T-helper 22 cell (primary cell): ENCODE results near the gene TCF4.

Experiments
- DNase-seq: peaks from one replicate; pipeline ENCODE4 v3.0.0-alpha.2; 2020; ENCODE audit warnings: low read depth

TCF4 gene

DNA sequence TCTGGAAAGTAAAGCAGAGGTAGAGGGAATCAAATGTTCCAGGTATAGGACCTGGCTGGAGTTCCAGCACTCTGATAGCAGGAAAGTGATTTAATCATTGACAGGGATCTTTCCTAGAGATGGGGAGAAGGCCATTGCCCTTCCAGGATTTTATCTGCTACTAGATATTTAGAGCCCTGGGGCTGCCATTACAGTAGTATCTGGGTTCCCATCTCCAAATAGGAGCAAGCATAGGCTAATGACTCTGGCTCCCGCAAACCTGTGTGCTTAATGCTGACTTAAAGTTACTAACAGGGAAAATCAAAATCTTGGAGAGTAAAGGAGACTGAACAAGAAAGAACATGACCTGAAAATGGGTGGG is 331.1 kb downstream of the TCF4 start:
- DNase-seq, result no peak

DNA sequence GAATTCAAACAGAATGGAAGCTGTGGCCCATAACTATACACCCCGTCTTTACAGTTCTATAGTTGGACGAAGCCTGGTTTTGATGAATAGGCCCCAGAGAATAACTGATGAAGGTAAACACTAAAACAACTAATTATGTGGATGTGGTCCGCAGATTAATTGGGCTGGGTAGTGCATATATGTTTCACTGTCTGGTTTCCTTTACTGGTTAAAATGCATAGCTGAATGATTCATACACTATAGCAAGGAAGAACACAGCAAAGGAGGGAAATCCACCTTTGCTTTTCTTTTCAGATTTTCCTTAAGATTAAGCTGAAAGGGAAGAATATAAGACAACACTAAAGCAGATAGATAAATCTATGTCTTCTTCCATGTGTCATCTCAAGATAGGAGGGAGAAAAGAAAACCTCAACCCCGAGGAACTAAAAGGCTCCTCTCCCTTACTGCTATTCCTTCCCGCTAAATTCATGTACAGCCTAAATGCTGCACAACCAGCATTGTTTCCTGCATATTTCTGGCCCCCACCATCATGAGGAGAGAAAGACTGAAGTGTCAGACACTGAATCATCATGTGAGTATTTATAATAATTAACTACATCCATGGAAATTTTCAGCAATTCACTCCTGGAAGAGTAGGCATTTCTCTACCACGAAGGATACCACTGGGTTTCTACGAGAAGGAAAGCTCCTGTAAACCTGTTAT is 331.6 kb downstream of the TCF4 start:
- no peak for DNase-seq

DNA sequence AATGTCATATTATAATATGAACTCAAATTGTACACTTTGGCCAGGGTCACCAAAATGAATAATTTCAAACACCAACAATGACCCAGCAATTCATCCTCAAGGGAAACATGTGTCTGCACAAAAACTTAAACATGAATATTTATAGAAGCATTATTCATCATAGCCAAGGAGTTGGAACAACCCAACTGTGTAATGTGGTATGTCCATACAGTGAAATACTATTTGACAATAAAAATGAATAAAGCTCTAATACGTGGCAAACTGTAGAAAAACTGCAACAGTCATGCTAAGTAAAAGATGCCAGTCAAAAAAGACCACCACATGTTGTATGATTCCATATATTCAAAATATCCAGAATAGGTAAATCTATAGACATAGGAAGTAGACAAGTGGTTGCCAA is 334.2 kb downstream of the TCF4 start:
- DNase-seq, result no peak

DNA sequence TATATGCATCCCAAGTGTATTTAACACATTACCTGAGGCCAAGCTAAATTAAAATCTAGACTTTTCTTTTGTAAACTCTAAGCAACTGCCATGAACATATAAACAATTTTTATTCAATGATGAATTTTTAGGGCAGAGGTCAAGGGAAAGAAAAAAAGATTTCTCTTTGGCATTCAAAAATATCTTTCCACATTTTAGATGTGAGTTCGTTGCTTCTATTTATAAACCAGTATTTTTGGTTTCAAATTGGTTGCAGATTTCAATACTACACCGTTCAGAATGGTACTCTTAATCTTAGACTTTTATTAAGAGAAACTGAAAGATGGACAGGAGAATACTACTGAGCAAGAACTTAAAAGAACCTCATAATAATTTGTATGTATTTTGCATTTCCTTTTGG is 335.1 kb downstream of the TCF4 start:
- DNase-seq, result no peak

DNA sequence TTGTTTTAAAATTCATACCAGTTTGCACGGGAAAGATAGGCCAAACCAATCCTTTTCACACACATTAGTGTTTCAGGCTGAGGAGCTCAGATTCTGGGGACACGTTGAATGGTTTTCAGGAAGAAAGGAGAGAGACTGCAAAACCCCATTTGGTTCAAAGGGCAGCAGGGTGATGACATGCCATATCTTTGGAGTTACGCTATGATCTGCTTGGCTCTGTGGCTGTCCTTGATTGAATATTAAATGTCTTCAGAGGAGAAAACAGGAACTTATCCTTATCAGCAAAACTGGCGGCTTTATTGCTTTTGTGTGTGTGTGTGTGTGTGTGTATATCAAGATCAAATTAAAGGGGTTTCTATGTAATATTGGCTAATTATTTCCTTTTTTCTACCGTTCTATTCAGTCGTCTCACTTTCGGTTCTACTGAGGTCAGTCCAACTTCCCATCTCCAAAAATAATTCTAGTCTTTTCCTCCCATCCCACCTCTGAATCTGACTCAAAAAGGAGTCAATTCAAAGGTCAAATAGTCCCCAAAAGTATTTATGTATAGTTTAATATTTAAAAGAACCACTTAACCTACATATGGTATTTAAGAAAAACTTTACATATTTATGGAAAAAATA is 335.8 kb downstream of the TCF4 start:
- DNase-seq, result no peak

DNA sequence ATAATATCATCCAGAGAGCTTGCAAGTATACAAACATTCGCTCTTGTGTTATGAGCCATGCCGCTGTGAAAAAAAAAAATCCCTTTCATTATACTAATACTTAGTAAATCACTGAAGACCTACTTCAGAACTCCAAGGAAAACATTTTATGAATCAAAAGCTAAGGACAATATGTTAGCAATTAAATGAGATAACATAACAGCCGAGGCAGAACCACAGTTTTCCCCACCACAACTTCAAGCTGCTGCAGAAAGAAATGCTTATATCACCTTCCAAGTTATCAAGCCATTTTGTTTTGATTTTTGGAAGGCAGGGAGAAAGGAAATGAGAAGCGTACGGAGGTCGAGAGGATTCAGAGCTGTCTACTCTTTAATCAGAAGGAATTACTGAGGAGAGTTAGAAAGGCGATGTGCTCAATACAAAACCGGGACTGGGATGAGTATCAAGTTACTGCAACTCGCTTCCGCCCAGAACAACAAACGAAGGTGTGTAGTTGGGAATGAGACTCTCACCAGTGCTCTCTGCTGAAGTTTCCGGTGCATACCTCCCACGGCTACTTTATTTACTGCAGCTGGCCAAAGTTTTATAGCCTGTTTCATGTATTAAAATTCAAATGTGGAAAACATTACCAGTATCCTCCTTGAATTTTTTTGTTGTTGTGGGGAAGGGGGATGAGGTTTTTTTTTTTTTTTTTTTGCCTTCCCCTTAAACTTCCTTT is 336.6 kb downstream of the TCF4 start:
- DNase-seq, result no peak

DNA sequence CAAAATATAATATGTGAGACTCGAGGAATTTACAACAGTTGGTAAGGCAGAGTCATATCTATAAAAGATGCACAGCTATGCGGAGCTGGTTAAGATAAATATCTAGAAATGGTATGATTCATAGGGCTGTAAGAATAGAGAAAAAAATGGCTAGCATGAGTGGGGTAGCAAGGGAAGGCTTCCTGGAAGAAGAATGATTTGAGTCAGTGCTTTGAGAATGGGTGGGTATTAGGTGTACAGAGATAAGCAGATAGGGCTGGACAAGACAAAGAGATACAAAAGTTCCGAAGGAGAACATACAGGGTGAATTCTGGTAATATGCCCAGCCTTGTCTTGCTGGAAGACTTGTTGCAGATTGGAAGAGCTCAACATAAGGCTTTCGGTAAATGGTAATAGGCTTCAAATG is 337.2 kb downstream of the TCF4 start:
- no peak for DNase-seq

DNA sequence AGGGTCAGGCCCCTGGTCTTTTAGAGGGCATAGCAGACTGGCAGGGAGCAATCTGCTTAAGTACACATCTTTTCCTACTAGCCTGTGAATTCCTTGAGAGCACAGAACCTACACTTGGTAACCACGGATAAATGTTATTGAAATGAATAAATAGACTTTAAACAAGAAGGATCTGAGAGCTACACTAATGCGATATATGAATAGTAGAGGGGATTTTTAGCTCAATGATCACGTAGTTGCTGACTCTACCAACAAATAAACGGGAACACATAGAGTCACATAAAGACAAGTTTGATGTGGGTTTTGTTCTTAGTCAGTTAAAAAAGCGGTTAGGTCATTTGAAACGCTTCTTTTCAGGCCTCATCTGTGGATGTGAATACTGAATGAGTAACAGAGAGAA is 338.4 kb downstream of the TCF4 start:
- DNase-seq, result no peak

DNA sequence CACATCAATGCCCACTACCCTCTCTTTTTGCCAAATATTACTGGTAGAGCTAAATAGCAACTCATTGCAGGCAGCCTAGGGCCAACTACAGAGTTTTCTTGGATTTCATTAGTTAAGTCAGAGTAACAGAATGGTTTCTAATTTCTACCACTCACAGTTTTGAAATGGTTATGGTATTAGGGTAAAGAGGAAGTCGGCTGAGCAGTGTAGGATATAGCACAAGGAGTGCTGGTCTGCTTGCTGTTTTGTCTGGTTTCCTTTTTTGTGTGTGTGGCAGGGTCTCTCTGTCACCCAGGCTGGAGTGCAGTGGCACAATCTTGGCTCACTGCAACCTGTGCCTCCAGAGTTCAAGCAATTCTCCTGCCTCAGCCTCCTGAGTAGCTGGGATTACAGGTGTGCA is 339.5 kb downstream of the TCF4 start:
- DNase-seq, result no peak

DNA sequence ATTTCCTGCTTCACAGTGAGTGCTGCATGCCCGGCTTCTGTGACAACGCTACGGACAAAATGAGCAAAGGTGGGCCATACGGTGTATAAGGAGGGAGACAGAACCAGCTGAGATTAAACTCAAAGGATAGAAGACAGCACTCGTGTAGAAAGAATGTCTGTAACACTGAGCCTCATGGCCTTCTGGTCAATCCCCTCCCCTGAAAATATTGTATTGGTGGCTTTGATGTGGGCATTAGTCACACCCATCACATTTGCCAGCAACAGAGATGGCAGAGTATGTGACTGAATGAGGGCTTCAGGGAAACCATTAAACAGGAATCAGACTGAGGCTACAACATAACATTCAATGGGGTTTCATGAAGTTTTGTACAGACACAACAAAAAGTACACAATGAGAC is 341.0 kb downstream of the TCF4 start:
- DNase-seq, result no peak

DNA sequence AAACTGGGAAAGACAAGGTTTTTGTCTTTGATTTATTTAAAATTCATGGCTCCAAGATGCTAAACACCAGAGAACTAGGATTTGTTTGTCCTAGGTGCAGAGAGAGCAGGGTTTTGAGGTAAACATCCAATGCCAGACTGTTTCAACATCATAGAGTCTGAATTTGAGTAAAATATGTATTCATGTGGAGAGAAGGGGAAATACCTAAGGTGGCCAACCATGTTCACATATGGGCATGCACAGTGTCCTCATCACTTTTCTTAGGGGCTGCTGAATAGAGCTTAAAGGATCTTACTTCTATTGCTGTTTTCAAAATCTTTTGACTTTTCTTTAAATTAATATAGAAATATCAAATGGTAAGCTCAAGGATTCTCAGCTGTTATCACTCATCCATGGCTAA is 341.7 kb downstream of the TCF4 start:
- DNase-seq, result no peak

DNA sequence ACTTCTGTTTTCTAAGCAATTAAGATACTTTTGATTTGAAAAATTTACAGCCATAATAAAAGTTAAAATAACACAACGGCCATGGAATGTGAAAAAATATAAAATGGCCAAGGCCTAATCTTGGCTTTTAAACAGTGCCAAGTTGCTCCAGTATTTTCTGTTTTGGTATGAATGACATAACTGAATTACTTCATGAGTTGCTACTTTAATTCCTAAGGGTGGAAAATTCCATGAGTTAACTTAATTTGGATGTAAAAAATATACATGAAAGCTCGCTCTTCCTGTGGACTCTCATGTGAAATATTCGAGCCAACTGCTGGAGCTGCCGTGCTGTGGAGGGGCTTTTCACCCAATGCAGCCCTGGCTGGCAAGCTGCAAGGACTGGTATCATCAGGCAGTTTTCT is 342.8 kb downstream of the TCF4 start:
- no peak for DNase-seq

DNA sequence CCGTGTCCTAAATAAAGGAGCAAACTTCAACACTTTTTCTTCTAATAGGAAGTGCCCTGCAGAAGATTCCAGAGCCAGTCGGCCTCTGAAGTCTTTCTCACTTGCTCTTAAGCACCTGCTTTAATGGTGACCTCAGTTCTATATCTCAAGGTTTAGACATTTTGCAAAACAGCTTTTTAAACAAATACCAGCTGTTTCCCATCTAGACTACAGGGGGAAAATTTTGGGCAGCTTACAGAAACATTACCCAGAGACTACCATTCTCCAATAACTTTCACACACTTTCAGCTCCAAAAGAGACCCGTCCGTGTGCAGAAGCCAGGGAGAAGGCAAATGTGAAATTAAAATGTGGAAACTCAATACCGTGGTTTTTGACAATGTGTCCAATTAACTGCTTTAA is 343.4 kb downstream of the TCF4 start:
- DNase-seq, result no peak

DNA sequence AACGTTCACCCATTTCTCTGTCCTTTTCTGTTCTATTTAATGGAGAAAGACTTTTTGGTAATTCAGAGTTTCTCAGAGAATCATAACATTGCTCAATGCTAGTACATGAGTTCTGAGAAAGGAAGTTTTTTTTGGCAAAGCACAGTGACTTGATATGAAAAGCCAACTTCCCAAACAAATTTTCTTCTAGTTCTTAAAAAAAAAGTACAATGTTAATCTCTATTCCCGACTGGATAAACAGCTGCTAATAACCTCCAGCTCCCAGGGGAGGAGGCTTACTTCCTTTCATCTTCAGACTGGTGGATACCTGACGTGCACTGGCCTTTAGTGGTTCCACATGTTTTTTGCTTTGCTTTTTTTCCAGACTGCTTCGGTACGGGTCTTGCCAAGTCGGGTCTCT is 344.1 kb downstream of the TCF4 start:
- DNase-seq, result no peak

DNA sequence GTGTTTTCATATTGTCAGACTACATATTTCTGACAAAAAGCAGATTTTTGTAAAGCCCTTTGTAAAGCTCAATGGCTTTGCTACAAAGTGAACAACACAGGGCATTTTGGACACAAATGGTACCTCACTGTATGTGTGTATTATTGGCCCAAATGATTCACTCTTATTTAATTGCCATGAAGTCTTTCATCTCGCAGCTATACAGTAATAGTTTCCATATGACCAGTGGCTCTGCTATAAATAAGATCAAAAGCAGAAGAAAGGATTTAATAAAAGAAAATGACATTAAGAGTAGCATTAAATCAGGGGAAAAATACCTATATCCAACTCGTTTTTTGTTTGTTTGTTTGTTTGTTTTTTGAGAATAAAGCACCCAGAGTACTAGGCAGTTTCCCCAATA is 344.7 kb downstream of the TCF4 start:
- no peak for DNase-seq

DNA sequence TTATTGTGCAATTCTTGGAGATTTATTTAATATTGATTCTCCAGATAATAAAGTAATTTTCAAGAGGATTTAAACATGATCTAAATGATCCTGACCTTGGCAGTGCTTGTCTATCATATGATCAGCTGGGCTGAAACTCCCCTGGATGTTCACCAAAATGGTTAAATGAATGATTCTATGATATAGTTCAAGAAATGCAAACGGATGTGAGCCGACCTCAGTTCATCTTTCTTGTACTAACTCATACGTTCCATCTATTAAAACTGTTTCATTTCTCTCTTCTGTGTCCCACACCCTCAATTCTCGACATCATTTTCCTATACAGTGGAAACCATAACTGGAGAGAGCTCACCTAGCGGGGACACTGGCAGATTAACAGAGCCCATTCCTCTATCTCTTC is 347.0 kb downstream of the TCF4 start:
- DNase-seq, result no peak

DNA sequence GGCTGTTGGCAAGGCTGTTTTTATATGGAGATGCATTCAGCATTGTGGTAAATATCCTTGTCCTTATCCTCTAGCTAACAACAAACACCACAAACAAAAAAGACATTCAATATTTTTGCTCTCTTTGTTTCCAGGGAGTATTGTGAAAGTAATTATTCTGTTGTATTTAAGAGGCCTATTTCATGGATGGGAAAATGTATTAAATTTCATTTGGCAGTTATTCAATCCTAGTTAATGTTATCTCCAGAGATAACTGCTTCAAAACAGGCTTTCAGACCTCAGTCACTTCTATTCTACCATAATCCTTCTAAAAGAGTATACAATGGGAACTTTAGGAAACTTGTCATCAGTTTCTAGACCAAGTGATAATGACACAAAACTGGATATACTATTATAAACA is 348.3 kb downstream of the TCF4 start:
- DNase-seq, result no peak

DNA sequence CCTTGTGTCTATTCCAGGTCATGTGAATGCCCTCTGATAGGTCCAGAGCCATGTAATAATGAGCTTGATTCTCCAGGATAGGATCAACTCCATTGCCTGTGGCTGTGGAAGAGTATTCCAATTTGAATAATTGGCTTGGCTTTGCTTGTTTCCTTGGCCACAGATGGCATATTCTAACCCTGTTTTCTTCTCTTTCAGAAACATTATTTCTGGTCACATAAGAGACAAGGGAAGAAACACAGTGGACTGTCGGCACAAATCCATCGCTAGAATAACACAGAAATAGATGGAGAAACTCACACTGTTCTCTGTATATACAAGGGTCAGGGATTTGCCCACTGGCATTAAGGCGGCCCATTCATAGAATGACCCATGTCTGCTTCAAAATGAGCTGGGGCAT is 350.3 kb downstream of the TCF4 start:
- no peak for DNase-seq

DNA sequence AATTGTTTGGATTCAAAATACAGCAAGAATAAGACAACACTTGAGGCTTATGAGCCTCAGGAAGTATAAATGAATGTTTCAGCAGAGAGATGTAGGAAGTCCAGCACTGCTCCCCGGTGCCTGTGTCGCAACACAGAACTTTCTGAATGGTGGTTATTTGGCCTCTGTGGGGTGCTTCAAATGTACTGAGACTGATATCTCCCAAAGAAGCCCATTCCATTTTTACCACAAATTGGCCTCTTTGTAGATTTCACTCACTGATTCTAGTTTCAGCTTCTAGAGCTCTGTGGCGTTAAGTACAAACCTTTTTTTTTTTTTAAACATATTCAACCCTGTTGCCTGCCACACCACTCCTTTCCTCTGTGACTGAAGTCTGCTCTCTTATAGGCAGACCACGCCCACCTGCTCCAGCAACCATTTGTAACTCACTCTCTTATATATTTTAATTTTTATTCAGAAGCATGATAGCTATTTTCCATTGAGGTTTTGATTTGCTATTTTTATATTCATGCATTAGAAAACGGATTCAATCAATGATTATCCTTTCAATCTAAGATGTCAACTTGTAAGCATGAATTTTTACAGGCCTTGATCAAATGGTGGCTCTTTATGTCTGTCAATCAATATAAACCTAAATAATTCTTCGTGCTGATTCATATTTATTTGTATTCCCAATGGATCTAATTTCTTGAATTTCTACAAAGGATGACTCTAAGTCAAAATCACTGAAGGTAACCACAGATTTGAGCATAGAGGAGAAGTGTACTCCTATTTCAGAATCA is 351.7 kb downstream of the TCF4 start:
- no peak for DNase-seq

DNA sequence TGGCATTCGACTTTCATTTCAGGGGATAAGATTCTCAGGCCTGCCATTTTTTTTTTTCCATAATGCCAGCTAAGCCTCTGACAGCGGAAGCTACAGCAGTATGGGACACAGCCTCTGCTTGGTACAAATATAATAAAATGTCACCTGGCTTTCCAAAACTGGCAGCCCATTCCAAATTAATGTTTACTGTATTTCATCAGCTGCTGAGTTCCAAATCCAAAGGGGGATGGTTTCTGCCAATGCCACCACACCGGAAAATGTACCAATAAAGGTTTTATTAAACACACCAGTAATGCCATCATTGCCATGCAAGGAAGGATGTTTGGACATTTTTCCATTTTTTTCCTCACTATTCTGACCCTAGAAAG is 352.9 kb downstream of the TCF4 start:
- DNase-seq, result no peak

DNA sequence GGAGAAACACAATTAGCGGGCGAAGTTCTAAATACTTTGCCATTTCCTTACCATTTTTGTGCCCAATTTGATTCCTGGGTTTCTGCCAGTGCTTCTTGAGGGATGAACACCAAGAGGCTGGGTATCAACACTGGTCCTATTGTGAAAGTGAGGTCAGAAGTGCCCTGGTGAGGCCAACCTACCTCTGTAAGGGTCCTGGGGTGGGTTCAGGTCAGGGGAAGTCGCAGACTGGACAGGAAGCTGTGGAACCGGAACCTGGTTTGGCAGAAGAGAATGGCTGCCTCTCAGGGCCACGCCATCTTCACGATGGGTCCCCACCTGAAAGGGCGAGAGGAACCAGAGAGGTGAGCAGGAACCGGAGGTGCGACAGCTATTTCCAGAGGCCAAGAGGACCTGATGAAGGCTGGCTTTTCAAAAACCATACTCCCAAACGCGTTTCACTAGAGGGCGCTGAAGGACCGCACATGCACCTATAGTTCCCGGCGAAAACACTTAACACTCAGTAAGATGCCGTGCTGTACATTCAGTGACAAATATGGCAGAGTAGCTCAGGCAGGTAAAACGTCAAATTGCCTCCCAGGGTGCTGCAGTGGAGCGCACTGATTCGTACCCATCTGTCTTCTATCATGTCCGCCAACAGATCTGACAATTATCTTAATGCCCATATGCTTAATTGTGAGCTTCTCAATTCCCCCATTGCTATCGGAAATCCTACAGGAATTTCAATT is 353.5 kb downstream of the TCF4 start:
- DNase-seq, result no peak

DNA sequence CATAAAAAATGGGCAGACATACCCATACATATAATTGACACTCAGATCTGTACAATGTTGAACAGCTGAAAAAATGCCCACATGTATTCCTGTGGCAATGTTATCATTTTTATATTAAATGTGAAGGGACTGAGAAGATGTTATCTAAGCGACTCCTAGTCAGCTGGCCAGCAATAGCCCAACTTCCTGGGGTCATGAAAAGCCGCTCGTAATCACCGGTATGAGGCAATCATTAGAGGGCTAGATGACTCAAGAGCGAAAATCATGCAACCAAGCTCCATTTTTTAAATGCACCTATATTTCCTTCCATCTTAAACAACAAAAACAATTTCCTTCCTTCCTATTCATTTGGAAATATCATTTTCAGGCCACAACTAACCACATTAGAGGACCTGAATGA is 354.1 kb downstream of the TCF4 start:
- no peak for DNase-seq
